Mesothelial cell of epicardium (in vitro differentiated cells): ENCODE results near the gene ZNF763. TPM values are rescaled to one million over a fixed set of nuclear protein-coding genes. Genes with fewer than 3 reads are reported as not detected.
"Not testable (repeated sequence)": the region's sequence is repeated elsewhere in the genome, so short reads cannot be mapped to it uniquely, and the experiment has no call there.

Experiments
- DNase-seq, 2 experiments: peaks; one replicate each; pipeline ENCODE4 v3.0.0; 2021; ENCODE audit warnings: low spot score in 2 of 2; ENCODE audit not compliant: unreplicated experiment in 2 of 2
- H3K27ac Mint-ChIP-seq: 2 replicates; pipeline ENCODE4 v1.8.0; 2021; ENCODE audit warnings: mixed read lengths
- H3K27me3 Mint-ChIP-seq: 2 replicates; pipeline ENCODE4 v1.8.0; 2021; ENCODE audit warnings: low read depth, mixed read lengths
- H3K36me3 Mint-ChIP-seq: 2 replicates; pipeline ENCODE4 v1.8.0; 2021; ENCODE audit warnings: mixed read lengths
- H3K4me1 Mint-ChIP-seq: 2 replicates; pipeline ENCODE4 v1.8.0; 2021; ENCODE audit warnings: mixed read lengths
- H3K4me3 Mint-ChIP-seq: 2 replicates; pipeline ENCODE4 v1.8.0; 2021; ENCODE audit warnings: mild to moderate bottlenecking, moderate library complexity, mixed read lengths
- H3K9me3 Mint-ChIP-seq: 2 replicates; pipeline ENCODE4 v1.8.0; 2021; ENCODE audit warnings: mixed read lengths
- total RNA-seq: library from RNA; stranded (reverse); gene quantifications from 3 replicates; pipeline ENCODE4 v1.2.1, GENCODE V29; 2021
- TF ChIP-seq, protein P1 (sequence below): fragments of 200-600 bp; sonication (generic); IDR thresholded peaks from one replicate; pipeline ENCODE4 v1.5.0; 2021; ENCODE audit warnings: antibody characterized with exemption; ENCODE audit not compliant: unreplicated experiment

The ZNF763 gene
- 5.9 to 7.2 TPM (median 7.1 TPM) in 3 replicates for total RNA-seq

DNA sequence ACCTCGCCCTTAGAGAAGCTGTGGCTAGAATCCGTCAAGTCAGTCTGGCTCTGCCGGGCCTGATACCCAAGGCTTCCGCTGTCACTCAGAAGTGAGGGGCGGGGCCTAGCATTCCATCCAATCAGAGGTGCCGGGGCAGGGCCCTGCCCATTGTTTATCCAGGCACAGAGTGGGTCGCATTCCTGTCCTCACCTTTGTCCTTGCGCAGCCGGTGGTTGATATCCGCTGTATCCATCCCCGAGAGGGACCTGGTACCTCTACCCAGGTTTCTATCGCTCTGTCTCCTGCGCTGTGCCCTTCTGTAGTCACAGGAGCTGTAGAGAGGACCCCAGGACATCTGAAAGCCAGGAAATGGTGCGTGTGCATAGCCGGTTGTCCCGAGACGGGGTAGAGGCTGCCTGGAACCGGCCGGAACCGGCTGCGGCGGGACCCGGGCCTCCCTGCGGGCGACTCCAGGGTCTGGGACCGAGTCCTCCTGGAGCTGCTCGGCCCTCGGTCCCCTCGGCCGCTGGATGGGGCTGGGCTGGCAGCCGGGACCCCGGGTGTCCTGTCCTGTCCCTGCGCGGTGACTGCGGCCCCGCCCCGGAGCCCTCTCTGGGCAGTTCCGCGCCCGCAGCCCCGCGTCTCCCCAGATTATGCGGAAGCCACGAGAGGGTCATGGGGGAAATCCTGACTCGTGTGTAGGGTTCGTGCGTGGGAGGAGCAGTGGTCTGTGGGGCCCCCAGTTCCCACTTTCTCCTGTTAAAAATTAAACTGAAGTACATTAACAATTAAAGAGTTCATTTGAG lies at the start of gene ZNF763:
ZNF763 (plus strand) TSS at position 183 of the 788 bp plus-strand sequence; CDS start at position 352, 169 bp downstream.
- peak; percentile 76 to 85 for DNase-seq
- peak within 1 kb of the TSS; percentile 90 for H3K27ac Mint-ChIP-seq
- peak within 1 kb of the TSS; percentile 92 for H3K4me3 Mint-ChIP-seq
- TF ChIP-seq, protein P1, sequence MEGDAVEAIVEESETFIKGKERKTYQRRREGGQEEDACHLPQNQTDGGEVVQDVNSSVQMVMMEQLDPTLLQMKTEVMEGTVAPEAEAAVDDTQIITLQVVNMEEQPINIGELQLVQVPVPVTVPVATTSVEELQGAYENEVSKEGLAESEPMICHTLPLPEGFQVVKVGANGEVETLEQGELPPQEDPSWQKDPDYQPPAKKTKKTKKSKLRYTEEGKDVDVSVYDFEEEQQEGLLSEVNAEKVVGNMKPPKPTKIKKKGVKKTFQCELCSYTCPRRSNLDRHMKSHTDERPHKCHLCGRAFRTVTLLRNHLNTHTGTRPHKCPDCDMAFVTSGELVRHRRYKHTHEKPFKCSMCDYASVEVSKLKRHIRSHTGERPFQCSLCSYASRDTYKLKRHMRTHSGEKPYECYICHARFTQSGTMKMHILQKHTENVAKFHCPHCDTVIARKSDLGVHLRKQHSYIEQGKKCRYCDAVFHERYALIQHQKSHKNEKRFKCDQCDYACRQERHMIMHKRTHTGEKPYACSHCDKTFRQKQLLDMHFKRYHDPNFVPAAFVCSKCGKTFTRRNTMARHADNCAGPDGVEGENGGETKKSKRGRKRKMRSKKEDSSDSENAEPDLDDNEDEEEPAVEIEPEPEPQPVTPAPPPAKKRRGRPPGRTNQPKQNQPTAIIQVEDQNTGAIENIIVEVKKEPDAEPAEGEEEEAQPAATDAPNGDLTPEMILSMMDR: no peak
- H3K4me1 Mint-ChIP-seq: peaks cover 26% of the 10 kb centered on the region
- H3K36me3 Mint-ChIP-seq: peaks cover 20% of the 10 kb centered on the region
- H3K9me3 Mint-ChIP-seq: peaks cover 8% of the 10 kb centered on the region
- H3K27me3 Mint-ChIP-seq: no peaks in the 10 kb centered on the region

DNA sequence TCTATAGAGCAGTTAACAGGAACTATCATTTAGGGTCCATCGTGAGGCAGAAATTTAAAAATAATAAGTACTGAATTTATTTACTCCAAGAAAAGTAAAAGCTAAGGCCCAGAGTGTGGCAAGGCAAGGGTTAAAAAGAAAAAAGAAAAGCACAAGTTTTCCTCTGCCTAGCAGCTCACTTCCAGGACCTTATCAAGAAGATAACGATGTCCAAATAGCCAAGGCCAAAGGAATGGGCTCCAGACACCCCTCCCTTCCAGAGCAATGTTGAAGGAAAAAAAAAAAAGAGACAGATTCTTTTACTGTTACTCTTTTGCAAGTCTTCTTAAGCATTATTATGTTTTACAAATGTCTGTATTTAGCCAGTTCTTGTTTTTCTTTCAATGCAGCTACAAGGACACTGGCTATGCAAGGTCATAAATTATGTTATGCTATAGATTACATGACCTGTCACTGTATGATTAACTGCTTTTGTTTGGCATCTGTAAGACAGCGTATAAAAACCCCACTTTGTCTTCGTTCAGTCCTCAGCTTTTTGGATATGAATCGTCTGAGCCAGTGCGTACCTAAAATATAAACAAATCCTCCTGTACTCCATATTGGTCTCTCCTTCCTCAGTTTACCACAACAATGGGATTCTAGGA lies 42.9 kb upstream of the ZNF763 start:
- Mint-ChIP-seq H3K27ac (peak overlapping the region; percentile 67), H3K9me3 (peaks cover 17% of the 10 kb centered on the region), H3K27me3 (no peaks in the 10 kb centered on the region), H3K4me1 (peaks cover 40% of the 10 kb centered on the region), H3K4me3 (peak overlapping the region; percentile 2), H3K36me3 (peaks cover 18% of the 10 kb centered on the region)
- TF ChIP-seq, protein P1: no peak
- DNase-seq: no peak

DNA sequence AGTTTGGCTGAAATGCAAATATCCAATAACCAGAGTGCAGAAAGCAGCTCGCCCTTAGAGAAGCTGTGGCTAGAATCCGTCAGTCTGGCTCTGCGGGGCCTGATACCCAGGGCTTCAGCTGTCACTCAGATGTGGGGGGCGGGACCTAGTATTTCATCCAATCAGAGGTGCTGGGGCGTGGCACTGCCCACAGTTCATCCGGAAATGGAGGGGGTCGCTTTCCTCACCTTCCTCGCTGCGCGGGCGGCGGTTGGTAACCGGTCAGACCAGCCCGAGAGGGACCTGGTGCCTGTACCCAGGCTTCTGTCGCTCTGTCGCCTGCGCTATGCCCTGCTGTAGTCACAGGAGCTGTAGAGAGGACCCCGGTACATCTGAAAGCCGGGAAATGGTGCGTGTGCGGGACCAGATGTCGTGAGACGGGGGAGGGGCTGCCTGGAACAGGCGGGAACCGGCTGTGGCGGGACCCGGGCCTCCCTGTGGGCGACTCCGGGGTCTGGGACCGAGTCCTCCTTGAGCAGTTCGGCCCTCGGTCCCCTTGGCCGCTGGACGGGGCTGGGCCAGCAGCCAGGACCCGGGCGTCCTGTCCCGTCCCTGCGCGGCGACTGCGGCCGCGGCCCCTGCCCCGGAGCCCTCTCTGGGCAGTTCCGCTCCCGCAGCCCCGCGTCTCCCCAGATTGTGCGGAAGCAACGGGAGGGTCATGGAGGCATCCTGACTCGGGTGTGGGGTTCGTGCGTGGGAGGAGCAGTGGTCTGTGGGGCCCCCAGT lies 39.8 kb upstream of the ZNF763 start, which contains the start of gene ZNF700:
ZNF700 (plus strand) TSS at position 222 of the 765 bp plus-strand sequence; CDS start at position 326, 104 bp downstream.
- no peaks in the 10 kb centered on the region for H3K27me3 Mint-ChIP-seq
- DNase-seq: peak; percentile 84 to 92
- H3K4me1 Mint-ChIP-seq: peaks cover 40% of the 10 kb centered on the region
- H3K36me3 Mint-ChIP-seq: peaks cover 24% of the 10 kb centered on the region
- TF ChIP-seq, protein P1: no peak
- H3K9me3 Mint-ChIP-seq: peaks cover 6% of the 10 kb centered on the region
- H3K4me3 Mint-ChIP-seq: peak within 1 kb of the TSS; percentile 98
- peak within 1 kb of the TSS; percentile 95 for H3K27ac Mint-ChIP-seq

DNA sequence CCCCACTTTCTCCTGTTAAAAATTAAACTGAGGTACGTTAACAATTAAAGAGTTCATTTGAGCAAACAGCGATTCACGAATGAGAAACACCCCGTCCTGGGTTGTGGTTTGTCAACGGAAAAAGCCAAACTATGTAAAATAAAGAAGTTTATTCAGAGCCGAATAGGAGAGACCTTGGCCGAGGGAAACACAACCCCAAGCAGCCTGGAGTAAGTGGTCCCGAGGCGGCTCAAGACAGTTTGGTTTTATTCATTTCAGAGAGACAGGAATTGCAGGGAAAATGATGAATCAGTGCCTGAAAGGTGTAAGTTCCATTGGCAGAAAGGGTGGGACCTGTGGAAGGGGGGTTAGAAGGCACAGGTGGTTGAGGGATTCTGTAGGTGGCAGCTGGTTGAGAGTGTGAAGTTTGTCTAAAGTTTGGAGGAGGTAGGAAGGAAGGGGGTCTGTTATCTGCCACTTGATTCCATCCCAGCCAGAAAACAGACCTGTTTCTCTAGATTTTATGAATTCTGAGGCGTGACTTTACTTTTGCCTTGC lies 39.1 kb upstream of the ZNF763 start:
- H3K4me1 Mint-ChIP-seq: peaks cover 40% of the 10 kb centered on the region
- peak overlapping the region; percentile 77 for H3K27ac Mint-ChIP-seq
- H3K9me3 Mint-ChIP-seq: peaks cover 12% of the 10 kb centered on the region
- DNase-seq, H3K27me3 Mint-ChIP-seq: not testable (repeated sequence)
- H3K36me3 Mint-ChIP-seq: peaks cover 30% of the 10 kb centered on the region
- H3K4me3 Mint-ChIP-seq: peak overlapping the region; percentile 98

DNA sequence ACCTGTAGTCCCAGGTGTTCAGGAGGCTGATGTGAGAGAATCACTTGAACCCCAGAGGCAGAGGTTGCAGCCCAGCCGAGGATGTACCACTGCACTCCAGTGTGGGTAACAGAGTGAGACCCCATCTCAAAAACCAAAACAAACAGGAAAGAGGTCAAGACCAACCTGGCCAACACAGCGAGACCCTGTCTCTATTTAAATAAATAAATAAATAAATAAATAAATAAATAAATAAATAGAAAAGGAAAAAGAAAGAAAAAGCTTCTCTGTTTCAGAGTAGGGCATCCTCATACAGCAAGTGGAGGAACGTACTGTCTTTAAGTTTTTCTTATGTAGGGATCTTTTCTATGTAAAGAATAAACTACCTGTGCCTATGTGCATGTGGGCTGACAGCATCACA lies 37.6 kb upstream of the ZNF763 start:
- Mint-ChIP-seq H3K4me3 (no peak overlapping the region), H3K27ac (no peak overlapping the region), H3K4me1 (peaks cover 33% of the 10 kb centered on the region), H3K9me3 (peaks cover 21% of the 10 kb centered on the region), H3K36me3 (peaks cover 41% of the 10 kb centered on the region), H3K27me3 (no peaks in the 10 kb centered on the region)
- TF ChIP-seq, protein P1: no peak
- no peak for DNase-seq
